Large intestine (tissue), 12 donors: ENCODE measurements around the gene SEPTIN8. TPM values are rescaled to one million over a fixed set of nuclear protein-coding genes. Genes with fewer than 3 reads are reported as not detected.

Experiments used
- DNase-seq, 2 donors: peaks; one replicate each; pipeline versions ENCODE4 v3.0.0 to v3.0.0-alpha.2; 2013
- H3K27ac ChIP-seq: one replicate; pipeline ENCODE4 v1.5.1; 2013; ENCODE audit warnings: low read length
- H3K27me3 ChIP-seq: 2 replicates; pipeline ENCODE4 v1.6.1; 2013; ENCODE audit warnings: low read length; ENCODE audit not compliant: control insufficient read depth, insufficient read depth
- H3K36me3 ChIP-seq: 2 replicates; pipeline ENCODE4 v1.6.1; 2013; ENCODE audit warnings: low read length; ENCODE audit not compliant: control insufficient read depth, insufficient read depth
- H3K4me1 ChIP-seq: one replicate; pipeline ENCODE4 v1.6.1; 2013; ENCODE audit warnings: low read length; ENCODE audit not compliant: control insufficient read depth, insufficient read depth
- H3K4me3 ChIP-seq: one replicate; pipeline ENCODE4 v1.5.1; 2013; ENCODE audit warnings: low read length
- H3K9me3 ChIP-seq: one replicate; pipeline ENCODE4 v1.6.1; 2013; ENCODE audit warnings: mild to moderate bottlenecking, low read depth, low read length, moderate library complexity; ENCODE audit not compliant: control insufficient read depth
- WGBS: methylation state at CpG from one replicate; pipeline ENCODE4 v1.1.5; 2013; ENCODE audit warnings: low lambda C conversion rate; ENCODE audit not compliant: insufficient coverage; 5-methylcytosine and 5-hydroxymethylcytosine counted together
- long read RNA-seq, 11 donors: transcript quantifications; one replicate each; lab custom pipeline, GENCODE V29; 2026
- polyA plus RNA-seq: library from polyadenylated mRNA; unstranded; fragments of 120-200 nt; gene quantifications from one replicate; pipeline ENCODE4 v1.2.1, GENCODE V29; 2013

SEPTIN8 gene
- 44.0 TPM for polyA plus RNA-seq
- long read RNA-seq, donor 1, full-length matches to known transcripts = 2 of 2 reads
- long read RNA-seq, donor 1, partial matches to known transcripts = 0 of 2 reads
- long read RNA-seq, donor 1, other reads (novel, unspliced or antisense) = 0 of 2 reads
- long read RNA-seq, donor 2, full-length matches to known transcripts = 3 of 3 reads
- long read RNA-seq, donor 2, partial matches to known transcripts = 0 of 3 reads
- long read RNA-seq, donor 2, other reads (novel, unspliced or antisense) = 0 of 3 reads
- long read RNA-seq, donor 3, full-length matches to known transcripts = 4 of 4 reads
- long read RNA-seq, donor 3, partial matches to known transcripts = 0 of 4 reads
- long read RNA-seq, donor 3, other reads (novel, unspliced or antisense) = 0 of 4 reads
- long read RNA-seq, donor 4 = 0 reads
- long read RNA-seq, donor 5, full-length matches to known transcripts = 8 of 8 reads
- long read RNA-seq, donor 5, partial matches to known transcripts = 0 of 8 reads
- long read RNA-seq, donor 5, other reads (novel, unspliced or antisense) = 0 of 8 reads
- long read RNA-seq, donor 6, full-length matches to known transcripts = 4 of 4 reads
- long read RNA-seq, donor 6, partial matches to known transcripts = 0 of 4 reads
- long read RNA-seq, donor 6, other reads (novel, unspliced or antisense) = 0 of 4 reads
- long read RNA-seq, donor 7, full-length matches to known transcripts = 4 of 4 reads
- long read RNA-seq, donor 7, partial matches to known transcripts = 0 of 4 reads
- long read RNA-seq, donor 7, other reads (novel, unspliced or antisense) = 0 of 4 reads
- long read RNA-seq, donor 8, full-length matches to known transcripts = 2 of 2 reads
- long read RNA-seq, donor 8, partial matches to known transcripts = 0 of 2 reads
- long read RNA-seq, donor 8, other reads (novel, unspliced or antisense) = 0 of 2 reads
- long read RNA-seq, donor 9, full-length matches to known transcripts = 4 of 4 reads
- long read RNA-seq, donor 9, partial matches to known transcripts = 0 of 4 reads
- long read RNA-seq, donor 9, other reads (novel, unspliced or antisense) = 0 of 4 reads
- long read RNA-seq, donor 10, full-length matches to known transcripts = 4 of 4 reads
- long read RNA-seq, donor 10, partial matches to known transcripts = 0 of 4 reads
- long read RNA-seq, donor 10, other reads (novel, unspliced or antisense) = 0 of 4 reads
- long read RNA-seq, donor 11, full-length matches to known transcripts = 6 of 6 reads
- long read RNA-seq, donor 11, partial matches to known transcripts = 0 of 6 reads
- long read RNA-seq, donor 11, other reads (novel, unspliced or antisense) = 0 of 6 reads

GRCh38 chr5:132777209-132778069, at the start of gene SEPTIN8:
TSS of gene SEPTIN8 (minus strand) at chr5:132777239. CDS start at chr5:132777137, 102 bp downstream.
- WGBS = no CpG with 5 or more reads among the region's 82 CpGs
- no peaks in the 10 kb centered on the region for H3K36me3 ChIP-seq
- peaks cover 9% of the 10 kb centered on the region for H3K4me1 ChIP-seq
- H3K4me3 ChIP-seq = peak within 1 kb of the TSS; percentile 93
- H3K27me3 ChIP-seq = no peaks in the 10 kb centered on the region
- no peaks in the 10 kb centered on the region for H3K9me3 ChIP-seq
- H3K27ac ChIP-seq = no peak within 1 kb of the TSS
- DNase-seq = peak in 1 of 2 donors; percentile 59

- no peak for DNase-seq
- peaks cover 19% of the 10 kb centered on the region for H3K36me3 ChIP-seq
- peaks cover 3% of the 10 kb centered on the region for H3K9me3 ChIP-seq
- no peaks in the 10 kb centered on the region for H3K27me3 ChIP-seq
- no CpG with 5 or more reads among the region's 6 CpGs for WGBS
- peaks cover 19% of the 10 kb centered on the region for H3K4me1 ChIP-seq
- H3K4me3 ChIP-seq = no peak overlapping the region
- H3K27ac ChIP-seq = no peak overlapping the region
Measured at GRCh38 chr5:132826424-132827082, 49.5 kb upstream of the SEPTIN8 start.

- Histone ChIP-seq H3K4me1 (peaks cover 13% of the 10 kb centered on the region), H3K4me3 (no peak overlapping the region)
Measured at GRCh38 chr5:132825834-132826391, 48.9 kb upstream of the SEPTIN8 start.

GRCh38 chr5:132825033-132825833, 48.2 kb upstream of the SEPTIN8 start:
- peaks cover 13% of the 10 kb centered on the region for H3K4me1 ChIP-seq
- no peak overlapping the region for H3K27ac ChIP-seq
- no peak overlapping the region for H3K4me3 ChIP-seq
- H3K36me3 ChIP-seq = peaks cover 19% of the 10 kb centered on the region
- peaks cover 3% of the 10 kb centered on the region for H3K9me3 ChIP-seq
- WGBS = no CpG with 5 or more reads among the region's 71 CpGs
- DNase-seq = no peak
- no peaks in the 10 kb centered on the region for H3K27me3 ChIP-seq

More at GRCh38 chr5:132825834-132826391, 48.9 kb upstream of the SEPTIN8 start:
- Histone ChIP-seq H3K36me3 (peaks cover 19% of the 10 kb centered on the region), H3K27me3 (no peaks in the 10 kb centered on the region), H3K9me3 (peaks cover 3% of the 10 kb centered on the region), H3K27ac (no peak overlapping the region)
- DNase-seq = no peak
- no CpG with 5 or more reads among the region's 43 CpGs for WGBS

- Histone ChIP-seq H3K27ac (no peak overlapping the region), H3K36me3 (peaks cover 19% of the 10 kb centered on the region), H3K27me3 (peaks cover 3% of the 10 kb centered on the region), H3K4me1 (peaks cover 21% of the 10 kb centered on the region), H3K4me3 (no peak overlapping the region), H3K9me3 (peaks cover 6% of the 10 kb centered on the region)
- no CpG with 5 or more reads among the region's 3 CpGs for WGBS
- DNase-seq = no peak
Measured at GRCh38 chr5:132824426-132824825, 47.4 kb upstream of the SEPTIN8 start.

GRCh38 chr5:132823481-132824050, 46.5 kb upstream of the SEPTIN8 start:
- DNase-seq = no peak
- WGBS = no CpG with 5 or more reads among the region's 7 CpGs
- Histone ChIP-seq H3K27ac (no peak overlapping the region), H3K36me3 (peaks cover 19% of the 10 kb centered on the region), H3K4me3 (peak overlapping the region; percentile 29), H3K4me1 (peaks cover 22% of the 10 kb centered on the region), H3K9me3 (peaks cover 6% of the 10 kb centered on the region), H3K27me3 (peaks cover 7% of the 10 kb centered on the region)

- Histone ChIP-seq H3K4me3 (peak overlapping the region; percentile 29), H3K27ac (no peak overlapping the region), H3K4me1 (peaks cover 29% of the 10 kb centered on the region), H3K36me3 (peaks cover 19% of the 10 kb centered on the region), H3K27me3 (peaks cover 7% of the 10 kb centered on the region), H3K9me3 (peaks cover 6% of the 10 kb centered on the region)
- DNase-seq = peak in 1 of 2 donors; percentile 74
- WGBS = no CpG with 5 or more reads among the region's 68 CpGs
Measured at GRCh38 chr5:132822650-132823480, 45.8 kb upstream of the SEPTIN8 start.
